ENCODE data around the gene MRPL30. TPM values are rescaled to one million over a fixed set of nuclear protein-coding genes. Genes with fewer than 3 reads are reported as not detected.

Gene MRPL30
- total RNA-seq, 1 donor from 2014 or later, result 18.8 TPM

GRCh38 chr2:99240431-99240830 lies 59.4 kb downstream of the MRPL30 start:
- H3K4me3 ChIP-seq, result no peak overlapping the region
- no peak overlapping the region for H3K27ac ChIP-seq
- TF ChIP-seq CTCF (IDR thresholded peaks at IDR 0.05), result no peak
- no peaks in the 10 kb centered on the region for H3K27me3 ChIP-seq
- no peak for DNase-seq
- H3K4me1 ChIP-seq, result no peaks in the 10 kb centered on the region
- no peaks in the 10 kb centered on the region for H3K36me3 ChIP-seq
- no peaks in the 10 kb centered on the region for H3K9me3 ChIP-seq
- no peak for ATAC-seq
- intact Hi-C loops (cut with DNase I), result no loop called here

- H3K4me1 ChIP-seq, result no peaks in the 10 kb centered on the region
Observed at GRCh38 chr2:99242151-99242550, 61.2 kb downstream of the MRPL30 start.

More at GRCh38 chr2:99242151-99242550, 61.2 kb downstream of the MRPL30 start:
- Histone ChIP-seq H3K36me3 (no peaks in the 10 kb centered on the region), H3K27ac (no peak overlapping the region), H3K27me3 (no peaks in the 10 kb centered on the region), H3K9me3 (no peaks in the 10 kb centered on the region), H3K4me3 (no peak overlapping the region)
- DNase-seq, result no peak
- intact Hi-C loops (cut with DNase I), result no loop called here
- ATAC-seq, result no peak
- no peak for TF ChIP-seq CTCF (IDR thresholded peaks at IDR 0.05)

Other genes starting within 250 kb of the MRPL30 start
- gene CRACDL, start 245.0 kb upstream of the MRPL30 start, total RNA-seq, result 33.3 TPM
- 1.1 TPM for gene C2orf15, start 39.5 kb upstream of the MRPL30 start, total RNA-seq
- gene TSGA10, start 26.2 kb upstream of the MRPL30 start, total RNA-seq, result 7.6 TPM
- gene LIPT1, start 26.2 kb upstream of the MRPL30 start, total RNA-seq, result 8.3 TPM
- gene MITD1, start 126 bp upstream of the MRPL30 start, total RNA-seq, result 21.2 TPM
- not detected for gene LYG2, start 74.5 kb downstream of the MRPL30 start, total RNA-seq
- 1.4 TPM for gene LYG1, start 120.0 kb downstream of the MRPL30 start, total RNA-seq
- 21.9 TPM for gene TXNDC9, start 155.1 kb downstream of the MRPL30 start, total RNA-seq
- 30.4 TPM for gene EIF5B, start 156.2 kb downstream of the MRPL30 start, total RNA-seq

Measured in upper lobe of right lung (tissue), 1 donor.